HFFc6 (cell line): ENCODE results near the gene CCZ1. TPM values are rescaled to one million over a fixed set of nuclear protein-coding genes. Genes with fewer than 3 reads are reported as not detected.
"Not testable (repeated sequence)": the region's sequence is repeated elsewhere in the genome, so short reads cannot be mapped to it uniquely, and the experiment has no call there.

Experiments used
- DNase-seq: peaks from one replicate; pipeline ENCODE4 v3.0.0-alpha.2; 2018
- H3K27ac Mint-ChIP-seq: 2 replicates; pipeline ENCODE4 v1.8.0; 2020; ENCODE audit warnings: mild to moderate bottlenecking, mixed read lengths
- H3K27me3 Mint-ChIP-seq: 2 replicates; pipeline ENCODE4 v1.8.0; 2021; ENCODE audit warnings: mild to moderate bottlenecking, moderate library complexity, mixed read lengths; ENCODE audit not compliant: insufficient read depth
- H3K36me3 Mint-ChIP-seq: 2 replicates; pipeline ENCODE4 v1.8.0; 2021; ENCODE audit warnings: low read depth, mixed read lengths
- H3K4me1 Mint-ChIP-seq: 2 replicates; pipeline ENCODE4 v1.8.0; 2020; ENCODE audit warnings: low read depth, mixed read lengths
- H3K4me3 Mint-ChIP-seq: 2 replicates; pipeline ENCODE4 v1.8.0; 2020; ENCODE audit warnings: mild to moderate bottlenecking, moderate library complexity, mixed read lengths
- H3K9me3 Mint-ChIP-seq: 2 replicates; pipeline ENCODE4 v1.8.0; 2020; ENCODE audit warnings: mild to moderate bottlenecking, mixed read lengths
- total RNA-seq, 6 experiments: library from RNA; stranded (reverse); fragmentation: NEBNext Ultra II Directional; extraction: Animal tissue kit (Norgen Biotek cat#: 25700); gene quantifications; 2 replicates in 1 of 6; 3 replicates in 5 of 6; pipeline ENCODE4 v1.2.3, GENCODE V29; 2021
- TF ChIP-seq, protein P1 (sequence below): fragments of 200-600 bp; sonication (generic); IDR thresholded peaks from 2 replicates; pipeline ENCODE4 v1.5.0; 2021; ENCODE audit warnings: antibody characterized with exemption, mild to moderate bottlenecking

Gene CCZ1
- total RNA-seq, 6 experiments from 2014 or later: 62.9 to 78.5 (median 73.8) TPM

- H3K4me1 Mint-ChIP-seq: peaks cover under 1% of the 10 kb centered on the region
- no peak overlapping the region for H3K4me3 Mint-ChIP-seq
- DNase-seq: no peak
- TF ChIP-seq, protein P1, sequence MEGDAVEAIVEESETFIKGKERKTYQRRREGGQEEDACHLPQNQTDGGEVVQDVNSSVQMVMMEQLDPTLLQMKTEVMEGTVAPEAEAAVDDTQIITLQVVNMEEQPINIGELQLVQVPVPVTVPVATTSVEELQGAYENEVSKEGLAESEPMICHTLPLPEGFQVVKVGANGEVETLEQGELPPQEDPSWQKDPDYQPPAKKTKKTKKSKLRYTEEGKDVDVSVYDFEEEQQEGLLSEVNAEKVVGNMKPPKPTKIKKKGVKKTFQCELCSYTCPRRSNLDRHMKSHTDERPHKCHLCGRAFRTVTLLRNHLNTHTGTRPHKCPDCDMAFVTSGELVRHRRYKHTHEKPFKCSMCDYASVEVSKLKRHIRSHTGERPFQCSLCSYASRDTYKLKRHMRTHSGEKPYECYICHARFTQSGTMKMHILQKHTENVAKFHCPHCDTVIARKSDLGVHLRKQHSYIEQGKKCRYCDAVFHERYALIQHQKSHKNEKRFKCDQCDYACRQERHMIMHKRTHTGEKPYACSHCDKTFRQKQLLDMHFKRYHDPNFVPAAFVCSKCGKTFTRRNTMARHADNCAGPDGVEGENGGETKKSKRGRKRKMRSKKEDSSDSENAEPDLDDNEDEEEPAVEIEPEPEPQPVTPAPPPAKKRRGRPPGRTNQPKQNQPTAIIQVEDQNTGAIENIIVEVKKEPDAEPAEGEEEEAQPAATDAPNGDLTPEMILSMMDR: no peak
- H3K27me3 Mint-ChIP-seq: peaks cover 47% of the 10 kb centered on the region
- no peak overlapping the region for H3K27ac Mint-ChIP-seq
- no peaks in the 10 kb centered on the region for H3K36me3 Mint-ChIP-seq
- no peaks in the 10 kb centered on the region; the same call in 1 of the 2 replicates for H3K9me3 Mint-ChIP-seq
Observed at GRCh38 chr7:5867060-5867459, 31.5 kb upstream of the CCZ1 start.

- DNase-seq, H3K27ac Mint-ChIP-seq, H3K4me3 Mint-ChIP-seq, H3K9me3 Mint-ChIP-seq, H3K4me1 Mint-ChIP-seq, H3K36me3 Mint-ChIP-seq: not testable (repeated sequence)
- H3K27me3 Mint-ChIP-seq: peaks cover 40% of the 10 kb centered on the region
Observed at GRCh38 chr7:5868928-5869341, 29.6 kb upstream of the CCZ1 start.

DNA sequence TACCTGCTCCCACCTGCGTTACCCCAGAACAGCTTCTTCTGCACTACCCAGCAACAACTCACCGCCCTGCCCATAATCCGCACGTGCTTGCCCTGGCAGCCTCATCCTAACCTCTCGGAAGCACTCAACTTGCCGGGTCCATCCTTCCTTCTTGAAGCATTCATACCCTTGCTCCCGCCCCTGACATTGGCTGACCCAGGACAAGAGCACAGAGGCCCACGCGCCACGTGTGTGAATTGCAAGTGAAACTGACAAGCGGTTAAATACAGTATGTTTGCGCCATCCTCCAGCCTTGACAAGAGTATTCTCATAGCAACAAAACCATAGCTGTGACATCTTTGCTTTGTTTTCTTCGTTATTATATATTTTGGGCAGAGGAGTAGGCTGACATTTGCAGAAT lies 28.8 kb upstream of the CCZ1 start:
- no peak for DNase-seq
- Mint-ChIP-seq H3K4me1 (peaks cover 6% of the 10 kb centered on the region), H3K36me3 (no peaks in the 10 kb centered on the region), H3K9me3 (no peaks in the 10 kb centered on the region; the same call in 1 of the 2 replicates), H3K27me3 (peaks cover 33% of the 10 kb centered on the region), H3K4me3 (no peak overlapping the region), H3K27ac (no peak overlapping the region)
- TF ChIP-seq, protein P1: no peak

GRCh38 chr7:5870311-5870710 lies 28.2 kb upstream of the CCZ1 start:
- Mint-ChIP-seq H3K36me3 (no peaks in the 10 kb centered on the region), H3K4me1 (peaks cover 6% of the 10 kb centered on the region), H3K4me3 (no peak overlapping the region), H3K9me3 (no peaks in the 10 kb centered on the region; the same call in 1 of the 2 replicates), H3K27me3 (peaks cover 27% of the 10 kb centered on the region), H3K27ac (no peak overlapping the region)
- TF ChIP-seq, protein P1: no peak
- no peak for DNase-seq

GRCh38 chr7:5872326-5872725 lies 26.2 kb upstream of the CCZ1 start:
- DNase-seq: no peak
- Mint-ChIP-seq H3K9me3 (no peaks in the 10 kb centered on the region; the same call in 1 of the 2 replicates), H3K27ac (no peak overlapping the region), H3K4me1 (peaks cover 6% of the 10 kb centered on the region), H3K36me3 (no peaks in the 10 kb centered on the region), H3K27me3 (peaks cover 19% of the 10 kb centered on the region), H3K4me3 (no peak overlapping the region)
- TF ChIP-seq, protein P1: no peak

DNA sequence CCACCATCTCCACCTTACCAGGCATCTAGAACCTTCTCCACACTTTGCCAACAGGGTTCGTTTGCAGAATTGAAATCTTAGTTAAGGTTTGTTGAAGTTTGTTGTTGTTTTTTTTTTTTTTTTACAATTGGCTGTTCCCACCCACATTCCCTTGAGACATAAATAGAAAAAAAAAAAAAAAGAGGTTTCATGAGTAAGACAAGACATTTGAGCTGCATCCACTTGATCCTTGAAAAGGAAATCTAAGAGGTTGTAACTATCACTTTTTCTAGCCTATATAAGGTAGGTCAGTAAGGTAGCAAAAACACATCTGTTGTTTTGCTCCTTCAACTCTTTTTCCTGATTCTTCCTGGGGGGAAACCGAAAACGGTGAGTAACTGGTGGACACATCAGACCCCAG lies 18.9 kb upstream of the CCZ1 start:
- not testable (repeated sequence) for H3K36me3 Mint-ChIP-seq, H3K27ac Mint-ChIP-seq, H3K27me3 Mint-ChIP-seq, H3K4me3 Mint-ChIP-seq, H3K9me3 Mint-ChIP-seq, DNase-seq
- H3K4me1 Mint-ChIP-seq: peaks cover 10% of the 10 kb centered on the region

GRCh38 chr7:5880106-5880505 lies 18.4 kb upstream of the CCZ1 start:
- not testable (repeated sequence) for H3K27me3 Mint-ChIP-seq, H3K27ac Mint-ChIP-seq, DNase-seq, H3K4me3 Mint-ChIP-seq, H3K36me3 Mint-ChIP-seq, H3K9me3 Mint-ChIP-seq
- peaks cover 10% of the 10 kb centered on the region for H3K4me1 Mint-ChIP-seq

DNA sequence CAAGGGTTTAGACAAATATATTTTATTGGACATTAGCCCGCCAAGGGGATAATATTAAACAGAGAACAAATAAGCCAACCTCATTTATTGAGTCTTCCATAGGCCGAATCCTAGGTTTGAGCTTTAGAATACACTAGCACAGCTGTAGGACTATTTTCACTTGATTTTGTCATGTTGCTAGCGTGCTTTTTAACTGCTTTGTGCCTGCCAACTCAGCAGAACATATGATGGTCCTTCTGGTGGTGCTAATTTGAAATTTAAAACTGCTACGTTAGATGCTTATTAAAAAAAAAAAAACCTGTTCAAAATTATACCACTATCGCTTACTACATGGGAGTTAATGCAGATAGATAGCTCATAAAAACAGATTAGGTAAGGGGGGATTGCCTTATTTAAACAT lies 14.1 kb upstream of the CCZ1 start:
- H3K4me3 Mint-ChIP-seq, H3K9me3 Mint-ChIP-seq, DNase-seq, H3K27me3 Mint-ChIP-seq, H3K27ac Mint-ChIP-seq, H3K36me3 Mint-ChIP-seq, H3K4me1 Mint-ChIP-seq: not testable (repeated sequence)

GRCh38 chr7:5888021-5888420 lies 10.5 kb upstream of the CCZ1 start:
- H3K27ac Mint-ChIP-seq, H3K36me3 Mint-ChIP-seq, H3K4me1 Mint-ChIP-seq, H3K9me3 Mint-ChIP-seq, H3K4me3 Mint-ChIP-seq, DNase-seq, H3K27me3 Mint-ChIP-seq: not testable (repeated sequence)

GRCh38 chr7:5890244-5890643 lies 8.3 kb upstream of the CCZ1 start:
- H3K4me3 Mint-ChIP-seq, H3K27me3 Mint-ChIP-seq, H3K4me1 Mint-ChIP-seq, H3K36me3 Mint-ChIP-seq, H3K27ac Mint-ChIP-seq, H3K9me3 Mint-ChIP-seq, DNase-seq: not testable (repeated sequence)
